ENCODE results near the gene TAS2R4. TPM values are rescaled to one million over a fixed set of nuclear protein-coding genes. Genes with fewer than 3 reads are reported as not detected.
A peak's percentile ranks its signal among the peaks of the same experiment; 100 is the strongest.

TAS2R4 gene
- total RNA-seq (2021): 0.56 and 0.66 TPM in 2 replicates
- Bru-seq, nascent RNA: percentile 61 among the genes with signal in this experiment
- BruChase-seq, experiment 1, labeled RNA remaining after a 2-hour chase: percentile 64 among the genes with signal in this experiment
- BruChase-seq, experiment 2, labeled RNA remaining after a 6-hour chase: percentile 63 among the genes with signal in this experiment
- long read RNA-seq: 0 reads

GRCh38 chr7:141776374-141776773 lies at the start of gene TAS2R4:
TSS of gene TAS2R4 (plus strand) at chr7:141776674. CDS start at chr7:141778489, 1,815 bp downstream.
- intact Hi-C loops (cut with micrococcal nuclease; ENCODE audit: unreplicated experiment): no loop called here
- H3K27me3 ChIP-seq (replicated peaks; ENCODE audit: insufficient read depth, low read depth, low read length, poor library complexity): no peaks in the 10 kb centered on the region
- H3K36me3 ChIP-seq (ENCODE audit: insufficient read depth, low read length, poor library complexity, severe bottlenecking): no peaks in the 10 kb centered on the region
- DNase-seq (ENCODE audit: low spot score): no peak
- no peak within 1 kb of the TSS for H3K27ac ChIP-seq (ENCODE audit: low read depth, low read length, poor library complexity, severe bottlenecking)
- ChIA-PET POLR2A (ENCODE audit: low non-redundant PET) (no interaction called here), CTCF (no interaction called here)
- TF ChIP-seq EZH2 (IDR thresholded peaks at IDR 0.05; ENCODE audit: borderline replicate concordance, low read depth, low read length, poor library complexity, severe bottlenecking) (no peak), CTCF (conservative IDR thresholded peaks at IDR 0.05; ENCODE audit: low read depth, low read length) (no peak)
- no peak within 1 kb of the TSS for H3K4me3 ChIP-seq (ENCODE audit: low read depth, low read length, poor library complexity, severe bottlenecking)
- H3K9me3 ChIP-seq (ENCODE audit: low read depth, low read length, poor library complexity, severe bottlenecking): no peaks in the 10 kb centered on the region
- no peaks in the 10 kb centered on the region for H3K4me1 ChIP-seq (ENCODE audit: insufficient read depth, low read length, poor library complexity, severe bottlenecking)
- no TSS peak for BruUV-seq (replicated peaks)

GRCh38 chr7:141729020-141729419 lies 47.5 kb upstream of the TAS2R4 start:
- intact Hi-C loops (cut with micrococcal nuclease; ENCODE audit: unreplicated experiment): no loop called here
- no peaks in the 10 kb centered on the region for H3K4me1 ChIP-seq (ENCODE audit: insufficient read depth, low read length, poor library complexity, severe bottlenecking)
- peaks cover 4% of the 10 kb centered on the region for H3K27me3 ChIP-seq (replicated peaks; ENCODE audit: insufficient read depth, low read depth, low read length, poor library complexity)
- TF ChIP-seq CTCF (conservative IDR thresholded peaks at IDR 0.05; ENCODE audit: low read depth, low read length) (no peak), EZH2 (IDR thresholded peaks at IDR 0.05; ENCODE audit: borderline replicate concordance, low read depth, low read length, poor library complexity, severe bottlenecking) (no peak)
- H3K27ac ChIP-seq (ENCODE audit: low read depth, low read length, poor library complexity, severe bottlenecking): no peak overlapping the region
- H3K4me3 ChIP-seq (ENCODE audit: low read depth, low read length, poor library complexity, severe bottlenecking): no peak overlapping the region
- no TSS peak for BruUV-seq (replicated peaks)
- ChIA-PET POLR2A (ENCODE audit: low non-redundant PET) (no interaction called here), CTCF (no interaction called here)
- no peaks in the 10 kb centered on the region for H3K36me3 ChIP-seq (ENCODE audit: insufficient read depth, low read length, poor library complexity, severe bottlenecking)
- no peak for DNase-seq (ENCODE audit: low spot score)
- no peaks in the 10 kb centered on the region for H3K9me3 ChIP-seq (ENCODE audit: low read depth, low read length, poor library complexity, severe bottlenecking)

- no peaks in the 10 kb centered on the region for H3K9me3 ChIP-seq (ENCODE audit: low read depth, low read length, poor library complexity, severe bottlenecking)
- CTCF ChIA-PET: no interaction called here
- no peak overlapping the region for H3K27ac ChIP-seq (ENCODE audit: low read depth, low read length, poor library complexity, severe bottlenecking)
- POLR2A ChIA-PET (ENCODE audit: low non-redundant PET): no interaction called here
- BruUV-seq (replicated peaks): no TSS peak
- intact Hi-C loops (cut with micrococcal nuclease; ENCODE audit: unreplicated experiment): no loop called here
- no peaks in the 10 kb centered on the region for H3K4me1 ChIP-seq (ENCODE audit: insufficient read depth, low read length, poor library complexity, severe bottlenecking)
- no peaks in the 10 kb centered on the region for H3K36me3 ChIP-seq (ENCODE audit: insufficient read depth, low read length, poor library complexity, severe bottlenecking)
- no peak for TF ChIP-seq EZH2 (IDR thresholded peaks at IDR 0.05; ENCODE audit: borderline replicate concordance, low read depth, low read length, poor library complexity, severe bottlenecking)
- TF ChIP-seq CTCF (conservative IDR thresholded peaks at IDR 0.05; ENCODE audit: low read depth, low read length): no peak
- no peak for DNase-seq (ENCODE audit: low spot score)
- H3K4me3 ChIP-seq (ENCODE audit: low read depth, low read length, poor library complexity, severe bottlenecking): no peak overlapping the region
- H3K27me3 ChIP-seq (replicated peaks; ENCODE audit: insufficient read depth, low read depth, low read length, poor library complexity): peaks cover 4% of the 10 kb centered on the region
Measured at GRCh38 chr7:141731476-141732149, 44.9 kb upstream of the TAS2R4 start.
